Activated T-cell treated with anti-CD3 and anti-CD28 coated beads, Interleukin-2, amount 50 U/mL, for 4 hours (primary cell): ENCODE measurements around the gene TNFRSF19. TPM values are rescaled to one million over a fixed set of nuclear protein-coding genes. Genes with fewer than 3 reads are reported as not detected.

Experiments
- ATAC-seq, 2 donors: fragments of 200-7000 bp; cut with Tn5 transposase; one replicate each; pipeline ENCODE4 v1.10.0; 2021
- DNase-seq: peaks from one replicate; pipeline ENCODE4 v3.0.0-alpha.2; 2020
- H3K27me3 Mint-ChIP-seq: one replicate; pipeline ENCODE4 v1.8.0; 2021; ENCODE audit warnings: low read depth, mixed read lengths
- H3K36me3 Mint-ChIP-seq: one replicate; pipeline ENCODE4 v1.8.0; 2022; ENCODE audit warnings: mixed read lengths; ENCODE audit not compliant: insufficient read depth
- H3K4me1 Mint-ChIP-seq: one replicate; pipeline ENCODE4 v1.8.0; 2021; ENCODE audit warnings: low read depth, mixed read lengths
- H3K4me3 Mint-ChIP-seq: one replicate; pipeline ENCODE4 v1.8.0; 2021; ENCODE audit warnings: mild to moderate bottlenecking, moderate library complexity, mixed read lengths
- H3K9me3 Mint-ChIP-seq: one replicate; pipeline ENCODE4 v1.8.0; 2021; ENCODE audit warnings: mixed read lengths
- total RNA-seq, 3 donors: library from RNA; stranded (reverse); gene quantifications; one replicate each; pipeline ENCODE4 v1.2.1, GENCODE V29; 2021

TNFRSF19 gene
- total RNA-seq, 3 donors from 2014 or later, result 0.05 to 0.18 TPM; not detected in 1

DNA sequence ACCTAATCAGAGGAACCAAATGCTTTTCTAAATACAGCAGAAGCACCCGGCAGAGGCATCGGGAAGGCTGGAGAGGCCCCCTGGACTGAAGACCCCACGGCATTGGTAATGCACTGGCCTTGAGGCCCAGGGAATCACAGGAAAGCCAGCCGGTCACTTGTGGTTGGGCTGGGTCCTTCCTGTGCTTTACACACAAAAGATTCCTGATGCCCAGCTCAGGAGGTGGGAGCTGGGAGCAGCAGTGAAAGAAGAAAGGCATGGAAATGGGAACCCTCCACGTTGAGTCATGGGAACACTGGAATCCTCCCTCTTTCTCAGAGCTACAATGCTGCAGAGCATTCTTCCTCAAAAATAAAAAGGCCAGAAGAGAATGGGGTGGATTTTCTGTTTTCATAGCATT, 126.4 kb downstream of the TNFRSF19 start:
- ATAC-seq (no peak), DNase-seq (no peak)
- peak overlapping the region; percentile 74 for H3K4me3 Mint-ChIP-seq
- no peaks in the 10 kb centered on the region for H3K36me3 Mint-ChIP-seq
- H3K27me3 Mint-ChIP-seq, result no peaks in the 10 kb centered on the region
- H3K4me1 Mint-ChIP-seq, result peaks cover 18% of the 10 kb centered on the region
- H3K9me3 Mint-ChIP-seq, result no peaks in the 10 kb centered on the region

DNA sequence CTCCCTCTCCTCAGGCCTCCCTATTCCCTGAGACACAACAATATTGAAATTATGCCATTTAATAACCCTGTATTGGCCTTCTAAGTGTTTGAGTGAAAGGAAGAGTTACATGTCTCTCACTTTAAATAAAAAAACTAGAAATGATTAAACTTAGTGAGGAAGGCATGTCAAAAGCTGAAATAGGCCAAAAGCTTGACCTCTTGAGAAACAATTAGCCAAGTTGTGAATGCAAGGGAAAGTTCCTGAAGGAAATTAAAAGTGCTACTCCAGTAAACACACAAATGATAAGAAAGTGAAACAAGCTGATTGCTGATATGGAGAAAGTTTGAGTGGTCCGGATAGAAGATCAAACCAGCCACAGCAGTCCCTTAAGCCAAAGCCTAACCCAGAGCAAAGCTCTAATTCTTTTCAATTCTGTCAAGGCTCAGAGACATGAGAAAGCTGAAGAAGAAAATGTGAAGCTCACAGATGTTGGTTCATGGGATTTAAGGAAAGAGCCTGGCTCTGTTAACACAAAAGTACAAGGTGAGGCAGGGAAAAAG, 127.6 kb downstream of the TNFRSF19 start:
- DNase-seq (no peak), ATAC-seq (no peak)
- H3K9me3 Mint-ChIP-seq, result no peaks in the 10 kb centered on the region
- no peaks in the 10 kb centered on the region for H3K36me3 Mint-ChIP-seq
- no peaks in the 10 kb centered on the region for H3K27me3 Mint-ChIP-seq
- peaks cover 18% of the 10 kb centered on the region for H3K4me1 Mint-ChIP-seq
- H3K4me3 Mint-ChIP-seq, result no peak overlapping the region

DNA sequence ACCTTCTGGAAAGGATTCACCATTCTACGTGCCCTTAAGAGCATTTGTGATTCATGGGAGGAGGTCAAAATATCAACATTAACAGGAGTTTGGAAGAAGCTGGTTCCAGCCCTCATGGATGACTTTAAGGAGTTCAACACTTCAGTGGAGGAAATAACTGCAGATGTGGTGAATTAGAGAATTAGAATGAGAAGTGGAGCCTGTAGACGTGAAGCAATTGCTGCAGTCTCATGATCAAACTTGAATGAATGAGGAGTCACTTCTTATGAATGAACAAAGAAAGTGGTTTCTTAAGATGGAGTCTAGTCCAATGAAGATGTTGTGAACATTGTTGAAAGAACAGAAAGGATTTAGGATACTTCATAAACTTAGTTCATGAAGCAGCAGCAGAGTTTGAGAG, 129.1 kb downstream of the TNFRSF19 start:
- H3K9me3 Mint-ChIP-seq, result no peaks in the 10 kb centered on the region
- ATAC-seq (no peak), DNase-seq (no peak)
- no peak overlapping the region for H3K4me3 Mint-ChIP-seq
- H3K4me1 Mint-ChIP-seq, result peaks cover 18% of the 10 kb centered on the region
- H3K36me3 Mint-ChIP-seq, result no peaks in the 10 kb centered on the region
- H3K27me3 Mint-ChIP-seq, result no peaks in the 10 kb centered on the region

DNA sequence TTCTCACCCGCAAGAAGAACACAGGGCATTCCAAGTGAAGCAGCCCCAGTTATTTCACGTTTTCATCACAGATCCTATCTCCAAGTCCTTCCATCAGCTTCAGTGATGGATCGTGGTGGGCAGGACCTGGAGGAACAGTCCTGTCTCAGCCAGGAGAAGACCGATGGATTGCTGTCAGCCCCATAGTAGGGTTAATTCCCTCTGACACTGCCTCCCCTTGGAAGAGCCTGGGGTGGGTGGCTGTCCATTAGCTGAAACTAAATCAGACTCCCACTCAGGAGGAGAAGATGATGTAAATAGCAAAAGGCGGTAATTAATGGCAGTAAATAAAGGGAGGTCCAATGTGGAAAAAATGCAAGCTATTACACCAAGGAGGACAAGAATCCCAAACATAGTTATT, 131.0 kb downstream of the TNFRSF19 start:
- Mint-ChIP-seq H3K4me3 (no peak overlapping the region), H3K9me3 (no peaks in the 10 kb centered on the region), H3K27me3 (no peaks in the 10 kb centered on the region), H3K36me3 (no peaks in the 10 kb centered on the region), H3K4me1 (peaks cover 11% of the 10 kb centered on the region)
- DNase-seq (no peak), ATAC-seq (no peak)

DNA sequence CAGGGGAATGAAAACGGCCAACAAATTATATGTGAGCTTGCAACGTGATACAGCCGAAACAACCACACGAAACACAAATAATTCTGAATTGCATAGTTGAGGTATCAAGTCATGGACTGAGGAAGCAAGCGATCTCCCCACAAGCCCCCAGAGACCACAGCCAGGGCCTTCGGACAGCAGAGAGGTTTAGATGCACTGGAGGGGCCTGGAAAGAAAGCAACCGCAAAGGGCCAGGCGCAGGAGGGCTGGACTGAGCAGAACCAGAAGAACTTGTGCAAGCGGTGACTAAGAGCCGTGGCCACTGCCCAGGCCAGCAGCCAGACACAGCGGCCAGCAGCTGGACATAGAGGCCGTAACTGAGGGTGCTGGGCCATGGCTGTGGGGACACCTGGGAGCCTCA, 131.4 kb downstream of the TNFRSF19 start:
- no peaks in the 10 kb centered on the region for H3K27me3 Mint-ChIP-seq
- no peak for ATAC-seq

DNA sequence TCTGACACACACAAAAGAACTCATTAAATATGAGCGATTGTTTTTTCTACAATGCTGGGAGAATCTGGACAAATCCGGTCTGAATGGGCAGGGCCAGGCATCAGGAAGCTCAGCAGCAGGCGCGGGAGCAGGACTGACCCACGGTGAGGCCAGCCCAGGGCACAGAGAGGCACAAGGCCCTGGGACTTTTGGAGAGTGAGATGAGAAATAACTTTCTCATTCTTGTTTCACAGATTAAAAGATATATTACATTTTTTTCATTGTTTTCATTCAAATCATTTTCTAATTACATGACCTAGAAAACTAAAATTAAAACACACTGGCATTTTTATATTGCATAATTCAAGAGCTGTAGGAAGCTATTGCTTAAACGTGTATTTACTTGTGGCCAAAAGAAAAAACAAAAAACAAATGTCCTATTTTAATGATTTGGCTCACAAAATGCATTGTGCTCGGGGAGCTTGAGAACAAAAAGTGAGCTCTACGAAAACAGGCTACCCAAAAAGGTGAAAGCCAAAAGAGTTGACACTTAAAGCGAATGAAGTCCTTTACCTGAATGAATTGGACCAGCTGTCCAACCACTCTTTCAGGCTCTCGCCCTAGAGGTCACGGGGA, 133.1 kb downstream of the TNFRSF19 start:
- Mint-ChIP-seq H3K4me1 (no peaks in the 10 kb centered on the region), H3K4me3 (no peak overlapping the region), H3K36me3 (no peaks in the 10 kb centered on the region)

More for the DNA sequence above, 131.4 kb downstream of the TNFRSF19 start:
- H3K4me1 Mint-ChIP-seq, result peaks cover 6% of the 10 kb centered on the region
- no peaks in the 10 kb centered on the region for H3K36me3 Mint-ChIP-seq
- no peak overlapping the region for H3K4me3 Mint-ChIP-seq
- DNase-seq, result no peak
- H3K9me3 Mint-ChIP-seq, result no peaks in the 10 kb centered on the region

DNA sequence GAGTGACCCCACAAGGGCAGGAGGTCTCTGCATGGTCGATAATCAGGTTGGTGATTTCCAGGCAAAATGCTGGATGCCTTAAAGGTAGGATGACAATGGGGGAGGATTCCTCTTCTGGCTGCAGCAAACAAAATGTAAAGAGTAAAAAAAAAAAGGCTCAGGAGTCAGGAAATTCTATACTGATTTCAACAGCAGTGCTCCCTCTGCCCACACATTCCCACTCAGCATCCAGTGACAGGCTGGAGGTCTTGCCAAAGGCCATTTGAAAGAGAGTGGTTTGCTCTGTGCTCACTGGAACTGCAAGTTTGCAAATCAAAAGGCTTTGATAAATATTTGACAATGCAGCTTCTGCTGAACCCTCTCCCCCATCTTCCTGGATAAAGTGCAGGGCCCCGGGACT, 135.4 kb downstream of the TNFRSF19 start:
- Mint-ChIP-seq H3K27me3 (no peaks in the 10 kb centered on the region), H3K9me3 (no peaks in the 10 kb centered on the region), H3K36me3 (no peaks in the 10 kb centered on the region), H3K4me1 (no peaks in the 10 kb centered on the region), H3K4me3 (no peak overlapping the region)
- ATAC-seq (no peak), DNase-seq (no peak)

More for the DNA sequence above, 133.1 kb downstream of the TNFRSF19 start:
- Mint-ChIP-seq H3K27me3 (no peaks in the 10 kb centered on the region), H3K9me3 (no peaks in the 10 kb centered on the region)
- DNase-seq (no peak), ATAC-seq (no peak)

DNA sequence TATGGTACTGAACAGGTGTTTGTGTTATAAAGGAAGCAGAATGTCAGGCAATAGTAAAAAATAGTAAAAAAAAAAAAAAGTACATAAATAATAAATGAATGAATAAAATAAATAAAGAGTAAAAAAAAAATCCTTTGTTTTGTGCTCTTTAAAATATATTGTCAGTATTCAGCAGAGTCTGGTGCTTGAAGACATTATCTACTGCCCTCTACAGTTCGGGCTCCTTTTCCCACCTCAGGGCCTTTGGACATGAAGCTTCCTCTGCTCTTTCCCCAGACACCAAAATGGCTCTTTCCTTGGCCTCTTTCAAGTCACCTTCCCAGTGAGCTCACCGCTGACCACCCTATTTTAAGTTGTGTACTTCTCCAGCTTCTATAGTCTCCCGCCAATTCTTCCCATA, 137.5 kb downstream of the TNFRSF19 start:
- no peaks in the 10 kb centered on the region for H3K4me1 Mint-ChIP-seq
- H3K9me3 Mint-ChIP-seq, result peaks cover 5% of the 10 kb centered on the region
- ATAC-seq, result no peak
- H3K27me3 Mint-ChIP-seq, result peaks cover 1% of the 10 kb centered on the region
- no peak overlapping the region for H3K4me3 Mint-ChIP-seq
- no peaks in the 10 kb centered on the region for H3K36me3 Mint-ChIP-seq
- DNase-seq, result no peak

DNA sequence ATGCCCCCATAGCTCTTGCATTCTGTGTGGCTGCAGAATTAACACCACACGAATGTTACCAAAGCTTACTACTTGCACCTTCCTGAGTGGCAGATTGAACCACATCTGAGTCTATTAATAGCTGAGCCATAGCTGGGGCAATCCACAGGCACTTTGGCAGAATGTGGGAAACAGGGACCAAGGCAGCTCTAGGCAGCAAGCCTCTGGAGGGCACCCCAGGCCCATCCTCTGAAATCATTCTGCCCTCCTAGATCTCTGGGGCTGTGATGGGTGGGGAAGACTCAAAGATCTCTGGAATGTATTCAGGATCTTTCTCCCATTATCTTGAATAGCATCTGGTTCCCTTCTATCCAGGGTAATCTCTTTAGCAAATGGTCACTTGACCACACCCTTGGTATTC, 139.3 kb downstream of the TNFRSF19 start:
- DNase-seq (no peak), ATAC-seq (no peak)
- Mint-ChIP-seq H3K9me3 (peaks cover 5% of the 10 kb centered on the region), H3K36me3 (no peaks in the 10 kb centered on the region), H3K4me3 (no peak overlapping the region), H3K4me1 (no peaks in the 10 kb centered on the region), H3K27me3 (peaks cover 8% of the 10 kb centered on the region)

DNA sequence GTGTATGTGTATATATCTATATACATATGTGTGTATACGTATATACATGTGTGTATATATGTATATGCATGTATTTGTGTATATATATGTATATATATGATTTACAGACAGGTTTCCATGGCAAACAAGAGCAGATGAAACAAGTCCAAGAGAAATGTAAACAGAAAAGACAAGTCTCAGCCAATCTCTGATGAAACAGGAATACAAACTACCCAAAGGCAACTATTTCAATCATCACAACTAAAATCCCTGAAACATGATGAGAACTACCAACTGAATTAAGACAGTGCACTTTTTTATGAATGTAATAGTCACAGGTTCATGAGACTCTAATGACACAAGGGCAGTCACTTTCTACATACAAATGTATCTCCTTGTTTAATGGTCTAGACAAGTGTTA, 140.2 kb downstream of the TNFRSF19 start:
- ATAC-seq (no peak), DNase-seq (no peak)
- H3K4me1 Mint-ChIP-seq, result no peaks in the 10 kb centered on the region
- peaks cover 8% of the 10 kb centered on the region for H3K27me3 Mint-ChIP-seq
- no peak overlapping the region for H3K4me3 Mint-ChIP-seq
- H3K9me3 Mint-ChIP-seq, result peaks cover 5% of the 10 kb centered on the region
- H3K36me3 Mint-ChIP-seq, result no peaks in the 10 kb centered on the region

DNA sequence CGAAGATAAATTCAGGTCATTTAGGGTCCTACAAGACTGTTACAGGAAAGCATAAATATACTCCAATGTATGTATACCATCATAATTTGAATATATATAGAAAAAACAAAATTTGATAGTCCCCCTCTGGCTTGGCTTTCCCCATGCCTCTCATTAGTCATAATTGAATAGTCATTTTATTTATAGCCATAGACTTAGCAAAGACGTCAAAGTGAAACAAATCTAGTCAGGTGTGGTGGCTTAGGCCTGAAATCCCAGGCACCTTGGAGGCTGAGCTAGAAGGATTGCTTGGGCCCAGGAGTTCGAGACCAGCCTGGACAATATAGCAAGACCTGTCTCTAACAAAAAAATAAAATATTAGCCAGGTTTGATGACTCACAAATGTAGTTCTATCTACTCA, 141.1 kb downstream of the TNFRSF19 start:
- Mint-ChIP-seq H3K27me3 (peaks cover 8% of the 10 kb centered on the region), H3K4me1 (no peaks in the 10 kb centered on the region)
- no peak for ATAC-seq

DNA sequence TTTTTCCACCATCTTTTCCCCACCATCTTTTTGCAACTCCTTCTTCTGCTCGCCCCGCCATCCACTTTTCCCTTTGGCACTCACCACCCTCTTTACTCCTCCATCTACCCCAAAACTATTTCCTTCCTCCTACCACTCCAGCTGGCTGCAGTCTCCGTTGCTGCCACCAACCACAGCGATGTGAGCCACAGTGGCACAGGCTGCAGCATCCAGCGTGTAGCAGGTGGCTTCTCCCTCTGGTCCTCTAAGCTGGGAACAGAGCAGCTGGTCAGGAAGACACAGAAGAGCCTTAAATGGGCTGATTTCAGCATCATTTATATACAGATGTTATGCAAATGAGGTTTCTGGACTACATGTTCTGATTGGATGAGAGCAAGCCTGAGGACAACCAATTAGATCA, 144.5 kb downstream of the TNFRSF19 start:
- H3K27me3 Mint-ChIP-seq, result peaks cover 8% of the 10 kb centered on the region
- ATAC-seq, result no peak
- no peaks in the 10 kb centered on the region for H3K36me3 Mint-ChIP-seq
- peaks cover 19% of the 10 kb centered on the region for H3K4me1 Mint-ChIP-seq
- H3K9me3 Mint-ChIP-seq, result peaks cover 5% of the 10 kb centered on the region
- no peak for DNase-seq
- no peak overlapping the region for H3K4me3 Mint-ChIP-seq

More for the DNA sequence above, 141.1 kb downstream of the TNFRSF19 start:
- no peak overlapping the region for H3K4me3 Mint-ChIP-seq
- H3K9me3 Mint-ChIP-seq, result peaks cover 5% of the 10 kb centered on the region
- no peaks in the 10 kb centered on the region for H3K36me3 Mint-ChIP-seq
- DNase-seq, result no peak

DNA sequence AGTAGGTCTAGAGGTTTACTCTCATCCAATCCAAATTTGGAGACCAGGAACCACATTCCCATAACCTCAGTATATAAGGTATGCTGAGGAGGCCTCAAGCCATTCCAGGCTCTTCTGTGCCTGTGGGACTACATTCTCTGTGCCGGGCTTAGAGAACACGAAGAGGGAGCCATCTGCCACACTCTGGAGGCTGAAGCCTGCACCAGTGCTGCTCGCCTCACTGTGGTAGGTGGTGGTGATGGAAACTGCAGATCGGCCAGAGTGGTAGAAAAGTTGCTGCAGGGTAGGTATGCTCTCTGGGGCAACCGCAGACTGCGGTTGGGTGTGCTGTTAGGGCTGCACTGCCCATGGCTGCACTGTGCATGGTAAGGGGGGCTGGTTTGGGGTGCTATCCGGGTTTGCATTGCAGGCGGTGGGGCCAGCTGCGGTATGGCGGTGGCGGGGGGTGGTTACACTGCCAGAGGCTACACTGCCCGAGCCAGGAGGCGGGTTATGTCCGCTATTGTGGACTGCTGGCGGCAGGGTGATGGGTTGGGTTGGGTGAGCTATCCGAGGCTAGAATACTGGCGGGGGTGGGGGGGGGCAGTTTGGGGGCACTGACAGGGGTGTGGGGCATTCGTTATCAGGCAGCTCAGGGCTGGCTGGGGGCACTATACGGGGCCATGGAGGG, 145.0 kb downstream of the TNFRSF19 start:
- Mint-ChIP-seq H3K4me1 (peaks cover 19% of the 10 kb centered on the region), H3K9me3 (peaks cover 5% of the 10 kb centered on the region), H3K36me3 (no peaks in the 10 kb centered on the region), H3K27me3 (peaks cover 8% of the 10 kb centered on the region), H3K4me3 (no peak overlapping the region)
- DNase-seq (no peak), ATAC-seq (no peak)

DNA sequence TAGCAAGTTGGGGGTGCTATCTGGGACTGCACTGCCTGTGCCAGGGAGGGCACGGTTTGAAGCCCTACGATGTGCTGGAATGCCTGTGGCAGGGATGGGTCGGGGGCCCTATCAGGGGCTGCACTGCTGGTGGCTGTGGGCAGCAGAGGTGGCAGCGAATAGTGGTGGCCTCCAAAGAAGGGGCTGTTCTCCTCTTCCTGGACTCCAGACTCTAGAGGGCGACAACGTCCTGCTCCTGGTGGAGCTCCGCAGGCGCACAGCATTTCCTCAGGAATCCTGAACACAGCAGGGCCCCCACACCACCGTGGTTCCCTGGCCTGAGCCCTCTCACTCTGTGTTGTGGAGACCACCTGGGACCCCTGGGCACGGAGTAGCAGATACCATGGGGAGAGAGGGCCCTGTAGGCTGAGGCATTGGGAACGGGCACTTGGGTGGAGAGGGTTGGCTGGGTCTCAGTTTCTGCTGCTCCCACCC, 145.6 kb downstream of the TNFRSF19 start:
- no peak for DNase-seq
- Mint-ChIP-seq H3K4me3 (no peak overlapping the region), H3K27me3 (peaks cover 8% of the 10 kb centered on the region), H3K36me3 (no peaks in the 10 kb centered on the region), H3K4me1 (peaks cover 19% of the 10 kb centered on the region), H3K9me3 (peaks cover 5% of the 10 kb centered on the region)
- ATAC-seq, result no peak

DNA sequence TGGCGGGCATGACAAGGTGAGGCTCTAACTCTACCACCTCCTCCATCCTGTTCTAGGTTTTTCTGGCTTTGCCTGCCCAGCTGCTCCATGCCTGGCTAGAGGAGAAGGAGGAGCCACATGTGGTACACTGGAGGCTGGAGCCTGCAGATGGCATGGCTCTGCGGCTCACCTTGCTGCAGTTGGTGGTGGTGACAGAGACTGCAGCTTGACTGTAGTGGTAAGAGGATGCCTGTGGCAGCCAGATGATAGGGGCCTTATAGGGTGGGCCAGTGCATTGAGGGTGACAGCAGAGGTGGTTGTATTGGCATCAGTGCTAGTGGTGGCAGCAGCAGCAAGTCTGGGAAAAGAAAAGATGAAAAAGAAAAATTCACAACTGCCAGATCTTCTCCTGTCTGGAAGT, 146.2 kb downstream of the TNFRSF19 start:
- Mint-ChIP-seq H3K36me3 (no peaks in the 10 kb centered on the region), H3K9me3 (peaks cover 5% of the 10 kb centered on the region), H3K4me3 (no peak overlapping the region), H3K4me1 (peaks cover 19% of the 10 kb centered on the region), H3K27me3 (peaks cover 8% of the 10 kb centered on the region)
- no peak for ATAC-seq
- no peak for DNase-seq
